HUES64 (cell line): Measurements from ENCODE around the gene CTNND2.
"Not testable (repeated sequence)": the region's sequence is repeated elsewhere in the genome, so short reads cannot be mapped to it uniquely, and the experiment has no call there.

Experiments used
- H3K27ac ChIP-seq: 2 replicates; pipeline ENCODE4 v1.7.0; 2013; ENCODE audit warnings: low read depth, low read length, inconsistent platforms
- H3K27me3 ChIP-seq: 2 replicates; pipeline ENCODE4 v1.6.1; 2013; ENCODE audit warnings: mild to moderate bottlenecking, low read length; ENCODE audit not compliant: insufficient read depth
- H3K36me3 ChIP-seq: 2 replicates; pipeline ENCODE4 v1.6.1; 2013; ENCODE audit warnings: mild to moderate bottlenecking, low read length; ENCODE audit not compliant: insufficient read depth
- H3K4me1 ChIP-seq: 2 replicates; pipeline ENCODE4 v1.6.1; 2013; ENCODE audit warnings: mild to moderate bottlenecking, low read length, moderate library complexity; ENCODE audit not compliant: insufficient read depth
- H3K4me3 ChIP-seq: 2 replicates; pipeline ENCODE4 v1.5.1; 2013; ENCODE audit warnings: mild to moderate bottlenecking, low read length, moderate library complexity
- H3K9ac ChIP-seq: 2 replicates; pipeline ENCODE4 v1.6.1; 2013; ENCODE audit warnings: mild to moderate bottlenecking, low read depth, low read length
- H3K9me3 ChIP-seq: 2 replicates; pipeline ENCODE4 v1.6.1; 2013; ENCODE audit warnings: low read depth, low read length; ENCODE audit not compliant: insufficient read depth
- WGBS: fragments of 150-250, 120-280 bp; methylation state at CpG from one replicate; pipeline ENCODE4 v1.1.7; 2013; ENCODE audit warnings: missing lambda C conversion rate; 5-methylcytosine and 5-hydroxymethylcytosine counted together

Gene CTNND2

GRCh38 chr5:11313694-11314093, 590.6 kb downstream of the CTNND2 start:
- H3K4me3 ChIP-seq = not testable (repeated sequence)

GRCh38 chr5:11311731-11312130, 592.5 kb downstream of the CTNND2 start:
- no peaks in the 10 kb centered on the region for H3K27me3 ChIP-seq
- H3K9me3 ChIP-seq = no peaks in the 10 kb centered on the region
- H3K4me3 ChIP-seq = no peak overlapping the region
- no peaks in the 10 kb centered on the region for H3K36me3 ChIP-seq
- no peak overlapping the region for H3K9ac ChIP-seq
- H3K27ac ChIP-seq = no peak overlapping the region
- no peaks in the 10 kb centered on the region for H3K4me1 ChIP-seq
- WGBS = 80% methylated on average over 3 of the region's 3 CpGs

More at GRCh38 chr5:11313694-11314093, 590.6 kb downstream of the CTNND2 start:
- H3K36me3 ChIP-seq, H3K27ac ChIP-seq, H3K9me3 ChIP-seq, H3K9ac ChIP-seq, H3K27me3 ChIP-seq, H3K4me1 ChIP-seq: not testable (repeated sequence)
- WGBS = 92% methylated on average over 7 of the region's 7 CpGs

DNA sequence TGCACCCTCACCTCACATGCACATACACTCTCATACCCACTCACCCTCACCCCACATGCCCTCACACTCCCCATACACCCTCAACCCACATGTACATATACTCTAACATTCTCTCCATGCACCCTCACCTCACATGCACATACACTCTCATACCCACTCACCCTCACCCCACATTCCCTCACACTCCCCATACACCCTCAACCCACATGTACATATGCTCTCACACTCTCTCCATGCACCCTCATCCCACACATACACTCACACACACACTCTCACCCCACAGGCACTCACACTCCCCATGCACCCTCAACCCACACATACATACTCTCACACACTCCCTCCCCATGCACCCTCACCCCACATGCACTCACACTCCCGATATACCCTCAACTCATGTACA, 593.0 kb downstream of the CTNND2 start:
- H3K9ac ChIP-seq = no peak overlapping the region
- 95% methylated on average over 1 of the region's 1 CpG for WGBS
- no peaks in the 10 kb centered on the region for H3K36me3 ChIP-seq
- H3K27me3 ChIP-seq = no peaks in the 10 kb centered on the region
- H3K27ac ChIP-seq = no peak overlapping the region
- no peaks in the 10 kb centered on the region for H3K9me3 ChIP-seq
- no peaks in the 10 kb centered on the region for H3K4me1 ChIP-seq
- H3K4me3 ChIP-seq = no peak overlapping the region

- Histone ChIP-seq H3K9me3 (no peaks in the 10 kb centered on the region), H3K36me3 (no peaks in the 10 kb centered on the region), H3K4me3 (no peak overlapping the region), H3K9ac (no peak overlapping the region), H3K27me3 (no peaks in the 10 kb centered on the region), H3K27ac (no peak overlapping the region), H3K4me1 (no peaks in the 10 kb centered on the region)
- WGBS = 93% methylated on average over 2 of the region's 2 CpGs
Measured at GRCh38 chr5:11310158-11310557, 594.1 kb downstream of the CTNND2 start.

- H3K9ac ChIP-seq = no peak overlapping the region
Measured at GRCh38 chr5:11306365-11306764, 597.9 kb downstream of the CTNND2 start.

DNA sequence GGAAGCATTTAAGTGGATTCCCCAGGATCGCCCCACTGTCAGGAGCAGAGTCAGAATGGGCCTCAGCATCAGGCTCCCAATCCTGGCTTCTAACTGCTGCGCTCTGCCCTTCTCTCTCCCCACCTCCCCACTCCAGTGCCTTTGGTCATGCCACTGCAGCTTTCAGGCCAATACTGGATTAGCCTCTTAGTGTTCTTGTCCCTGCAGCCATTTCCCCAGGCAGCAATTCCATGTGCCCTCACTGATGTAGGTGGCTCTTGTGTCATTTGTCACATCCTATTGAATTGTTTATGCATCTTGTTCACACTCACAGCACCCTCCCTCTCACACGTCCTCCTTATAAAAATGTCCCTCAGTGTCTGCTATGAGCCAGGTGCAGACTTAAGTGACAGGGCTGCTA, 599.0 kb downstream of the CTNND2 start:
- Histone ChIP-seq H3K27ac (no peak overlapping the region), H3K4me1 (no peaks in the 10 kb centered on the region), H3K9ac (no peak overlapping the region), H3K4me3 (no peak overlapping the region), H3K27me3 (no peaks in the 10 kb centered on the region), H3K9me3 (no peaks in the 10 kb centered on the region), H3K36me3 (no peaks in the 10 kb centered on the region)
- 83% methylated on average over 3 of the region's 3 CpGs for WGBS

More at GRCh38 chr5:11306365-11306764, 597.9 kb downstream of the CTNND2 start:
- Histone ChIP-seq H3K9me3 (no peaks in the 10 kb centered on the region), H3K36me3 (no peaks in the 10 kb centered on the region), H3K4me1 (no peaks in the 10 kb centered on the region), H3K4me3 (no peak overlapping the region), H3K27ac (no peak overlapping the region), H3K27me3 (no peaks in the 10 kb centered on the region)
- 100% methylated on average over 1 of the region's 1 CpG for WGBS

- Histone ChIP-seq H3K4me3 (no peak overlapping the region), H3K27me3 (no peaks in the 10 kb centered on the region), H3K9ac (no peak overlapping the region), H3K27ac (no peak overlapping the region), H3K36me3 (no peaks in the 10 kb centered on the region), H3K9me3 (no peaks in the 10 kb centered on the region), H3K4me1 (no peaks in the 10 kb centered on the region)
- 90% methylated on average over 7 of the region's 7 CpGs for whole genome bisulfite sequencing
Measured at GRCh38 chr5:11304641-11305040, 599.6 kb downstream of the CTNND2 start.

DNA sequence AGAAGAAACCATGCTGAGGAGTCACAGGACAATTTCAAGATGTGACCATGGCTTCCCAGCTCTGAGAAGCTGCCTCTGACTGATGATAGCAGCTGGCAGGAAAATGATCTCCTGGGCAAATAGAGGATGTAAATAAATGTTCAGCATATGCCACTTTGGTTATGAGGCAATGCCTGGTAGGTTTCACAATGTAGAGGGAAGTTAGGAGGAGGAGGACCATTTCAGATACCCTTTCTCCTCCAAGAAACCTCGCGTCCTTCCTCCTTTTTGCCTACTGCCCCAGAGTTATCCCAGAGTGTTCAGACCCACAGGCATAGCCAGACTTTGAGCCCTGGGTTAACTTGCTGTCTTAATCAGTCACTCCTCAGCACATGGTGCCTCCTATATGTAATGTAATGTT, 601.6 kb downstream of the CTNND2 start:
- Histone ChIP-seq H3K36me3 (no peaks in the 10 kb centered on the region), H3K4me1 (no peaks in the 10 kb centered on the region), H3K9ac (no peak overlapping the region), H3K9me3 (no peaks in the 10 kb centered on the region), H3K27ac (no peak overlapping the region), H3K27me3 (no peaks in the 10 kb centered on the region), H3K4me3 (no peak overlapping the region)
- WGBS = 90% methylated on average over 2 of the region's 2 CpGs

DNA sequence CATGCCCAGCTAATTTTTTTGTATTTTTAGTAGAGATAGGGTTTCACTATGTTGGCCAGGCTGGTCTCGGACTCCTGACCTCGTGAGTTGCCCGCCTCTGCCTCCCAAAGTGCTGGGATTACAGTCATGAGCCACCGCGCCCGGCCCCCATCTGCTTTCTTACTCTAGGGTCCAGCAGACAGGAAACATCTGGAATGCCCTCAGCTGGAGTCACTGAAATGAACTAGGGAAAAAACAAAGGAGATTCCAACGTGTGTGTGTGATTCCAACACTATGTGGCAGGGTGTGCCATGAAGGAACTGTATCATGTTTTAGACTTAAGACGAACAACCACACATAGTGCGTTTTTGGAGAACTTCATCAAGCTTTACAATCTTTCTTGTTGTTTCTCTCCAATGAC, 603.1 kb downstream of the CTNND2 start:
- no peak overlapping the region for H3K4me3 ChIP-seq
- H3K9me3 ChIP-seq = no peaks in the 10 kb centered on the region
- no peak overlapping the region for H3K9ac ChIP-seq
- no peak overlapping the region for H3K27ac ChIP-seq
- H3K27me3 ChIP-seq = no peaks in the 10 kb centered on the region
- 96% methylated on average over 9 of the region's 9 CpGs for WGBS
- no peaks in the 10 kb centered on the region for H3K36me3 ChIP-seq
- no peaks in the 10 kb centered on the region for H3K4me1 ChIP-seq

DNA sequence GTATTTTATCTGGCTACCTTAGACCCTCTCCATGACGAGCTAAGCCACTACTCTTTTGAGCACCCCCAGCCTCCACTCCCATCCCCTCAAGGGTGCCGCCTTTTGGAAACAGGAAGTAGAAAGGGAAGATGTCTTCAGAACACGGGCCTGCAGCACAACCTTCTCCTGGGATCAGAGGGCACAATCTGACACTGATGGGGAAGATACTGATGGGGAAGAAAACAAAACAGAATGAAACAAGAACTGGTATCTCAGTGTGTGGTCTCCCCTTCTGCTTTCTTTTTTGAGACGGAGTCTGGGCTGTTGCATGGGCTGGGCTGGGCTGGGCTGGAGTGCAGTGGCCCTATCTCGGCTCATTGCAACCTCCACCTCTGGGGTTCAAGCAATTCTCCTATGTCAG, 603.5 kb downstream of the CTNND2 start:
- Histone ChIP-seq H3K4me1 (no peaks in the 10 kb centered on the region), H3K27me3 (no peaks in the 10 kb centered on the region), H3K9me3 (no peaks in the 10 kb centered on the region), H3K4me3 (no peak overlapping the region), H3K9ac (no peak overlapping the region), H3K36me3 (no peaks in the 10 kb centered on the region), H3K27ac (no peak overlapping the region)
- 100% methylated on average over 5 of the region's 5 CpGs for WGBS

- no peaks in the 10 kb centered on the region for H3K27me3 ChIP-seq
- no peak overlapping the region for H3K9ac ChIP-seq
- H3K27ac ChIP-seq = no peak overlapping the region
- no peak overlapping the region for H3K4me3 ChIP-seq
- H3K4me1 ChIP-seq = no peaks in the 10 kb centered on the region
- 96% methylated on average over 2 of the region's 4 CpGs for WGBS
- H3K36me3 ChIP-seq = no peaks in the 10 kb centered on the region
- no peaks in the 10 kb centered on the region for H3K9me3 ChIP-seq
Measured at GRCh38 chr5:11298877-11299276, 605.4 kb downstream of the CTNND2 start.

DNA sequence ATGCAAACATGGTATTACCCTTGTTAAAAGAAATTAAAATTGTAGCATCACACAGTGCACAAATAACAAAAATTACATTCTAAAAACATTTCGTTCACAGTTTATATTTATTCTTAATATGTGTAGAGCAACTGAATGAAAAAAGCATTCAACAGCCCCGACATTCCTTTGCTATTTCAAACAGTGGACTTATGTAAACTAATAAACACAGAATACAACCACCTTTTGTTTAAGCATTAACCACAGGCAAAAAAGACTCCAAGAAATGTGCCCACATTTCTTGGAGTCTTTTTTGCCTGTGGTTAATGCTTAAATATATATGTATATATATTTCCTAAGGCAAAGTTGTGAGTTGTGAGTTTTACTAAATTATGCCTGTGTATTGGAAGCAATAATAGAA, 610.7 kb downstream of the CTNND2 start:
- Histone ChIP-seq H3K9me3 (no peaks in the 10 kb centered on the region), H3K4me1 (no peaks in the 10 kb centered on the region), H3K27me3 (no peaks in the 10 kb centered on the region), H3K36me3 (no peaks in the 10 kb centered on the region), H3K4me3 (no peak overlapping the region), H3K9ac (no peak overlapping the region), H3K27ac (no peak overlapping the region)
- WGBS = 100% methylated on average over 2 of the region's 2 CpGs
